ENCODE measurements around the gene RPS18. TPM values are rescaled to one million over a fixed set of nuclear protein-coding genes. Genes with fewer than 3 reads are reported as not detected.

The RPS18 gene
- total and polyA plus RNA-seq, 9 of the 15 experiments (the other 6 are each of a cell fraction or from before 2014, with no cell fraction given), result 5,023 to 17,516 (median 8,131) TPM

- peak; percentile 18 for TF ChIP-seq E2F8 (IDR thresholded peaks at IDR 0.05; ENCODE audit: low read depth, partially characterized antibody)
- peak; percentile 68; the same call in 1 of the 2 replicates for TF ChIP-seq RAD51 (IDR thresholded peaks at IDR 0.05; ENCODE audit: borderline replicate concordance, low read depth)
- peak in 1 of 2 experiments; percentile 74; a peak in 2 of 4 replicates for TF ChIP-seq HDAC1 (IDR thresholded peaks at IDR 0.05)
- TF ChIP-seq NR2C1 (IDR thresholded peaks at IDR 0.05), result peak; percentile 93
- peak; percentile 96 for TF ChIP-seq NR2C1 (tag; IDR thresholded peaks at IDR 0.05)
- peak; percentile 42; the same call in 1 of the 2 replicates for TF ChIP-seq BHLHE40 (IDR thresholded peaks at IDR 0.05; ENCODE audit: low read length)
- TF ChIP-seq CTCFL (IDR thresholded peaks at IDR 0.05; ENCODE audit: borderline replicate concordance, insufficient read depth, low read depth, low read length, poor library complexity, severe bottlenecking), result no peak
- TF ChIP-seq BRCA1 (IDR thresholded peaks at IDR 0.05), result no peak
- TF ChIP-seq BRCA1 (CRISPR knock-in tag; IDR thresholded peaks at IDR 0.05), result no peak
- 0 out of 2 replicates have a peak, but pooled peaks have one; percentile 13 for TF ChIP-seq JUND (IDR thresholded peaks at IDR 0.05; ENCODE audit: borderline replicate concordance, low read depth, low read length)
- 0 out of 3 replicates have a peak, but pooled peaks have one; percentile 25 for TF ChIP-seq JUND (tag; IDR thresholded peaks at IDR 0.05; ENCODE audit: borderline replicate concordance, low read depth, low read length)
- no peak for TF ChIP-seq PYGO2 (tag; IDR thresholded peaks at IDR 0.05)
- peak; percentile 92 for TF ChIP-seq RFX1 (IDR thresholded peaks at IDR 0.05)
- no peak for TF ChIP-seq L3MBTL2 (IDR thresholded peaks at IDR 0.05)
- TF ChIP-seq, protein P1, sequence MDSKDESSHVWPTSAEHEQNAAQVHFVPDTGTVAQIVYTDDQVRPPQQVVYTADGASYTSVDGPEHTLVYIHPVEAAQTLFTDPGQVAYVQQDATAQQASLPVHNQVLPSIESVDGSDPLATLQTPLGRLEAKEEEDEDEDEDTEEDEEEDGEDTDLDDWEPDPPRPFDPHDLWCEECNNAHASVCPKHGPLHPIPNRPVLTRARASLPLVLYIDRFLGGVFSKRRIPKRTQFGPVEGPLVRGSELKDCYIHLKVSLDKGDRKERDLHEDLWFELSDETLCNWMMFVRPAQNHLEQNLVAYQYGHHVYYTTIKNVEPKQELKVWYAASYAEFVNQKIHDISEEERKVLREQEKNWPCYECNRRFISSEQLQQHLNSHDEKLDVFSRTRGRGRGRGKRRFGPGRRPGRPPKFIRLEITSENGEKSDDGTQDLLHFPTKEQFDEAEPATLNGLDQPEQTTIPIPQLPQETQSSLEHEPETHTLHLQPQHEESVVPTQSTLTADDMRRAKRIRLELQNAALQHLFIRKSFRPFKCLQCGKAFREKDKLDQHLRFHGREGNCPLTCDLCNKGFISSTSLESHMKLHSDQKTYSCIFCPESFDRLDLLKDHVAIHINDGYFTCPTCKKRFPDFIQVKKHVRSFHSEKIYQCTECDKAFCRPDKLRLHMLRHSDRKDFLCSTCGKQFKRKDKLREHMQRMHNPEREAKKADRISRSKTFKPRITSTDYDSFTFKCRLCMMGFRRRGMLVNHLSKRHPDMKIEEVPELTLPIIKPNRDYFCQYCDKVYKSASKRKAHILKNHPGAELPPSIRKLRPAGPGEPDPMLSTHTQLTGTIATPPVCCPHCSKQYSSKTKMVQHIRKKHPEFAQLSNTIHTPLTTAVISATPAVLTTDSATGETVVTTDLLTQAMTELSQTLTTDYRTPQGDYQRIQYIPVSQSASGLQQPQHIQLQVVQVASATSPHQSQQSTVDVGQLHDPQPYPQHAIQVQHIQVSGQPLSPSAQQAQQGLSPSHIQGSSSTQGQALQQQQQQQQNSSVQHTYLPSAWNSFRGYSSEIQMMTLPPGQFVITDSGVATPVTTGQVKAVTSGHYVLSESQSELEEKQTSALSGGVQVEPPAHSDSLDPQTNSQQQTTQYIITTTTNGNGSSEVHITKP (IDR thresholded peaks at IDR 0.05; ENCODE audit: partially characterized antibody), result peak; percentile 70
- 0 out of 4 replicates have a peak, but pooled peaks of 1 of the 2 experiments have one; percentile 32 for TF ChIP-seq MAZ (CRISPR knock-in tag; conservative IDR thresholded peaks at IDR 0.05 in 1 of 2, IDR thresholded peaks at IDR 0.05 in 1 of 2)
- TF ChIP-seq FOXJ2 (tag; IDR thresholded peaks at IDR 0.05), result peak; percentile 97
- TF ChIP-seq CAMTA2 (CRISPR knock-in tag; conservative IDR thresholded peaks at IDR 0.05), result peak; percentile 91; the same call in 1 of the 2 replicates
- peak; percentile 35; the same call in 1 of the 2 replicates for TF ChIP-seq HCFC1 (IDR thresholded peaks at IDR 0.05; ENCODE audit: low read depth, low read length)
Observed at GRCh38 chr6:33314515-33314942, 42.7 kb downstream of the RPS18 start (continued).

All from K562 (cell line).